GM04504 (cell line): ENCODE data around the gene TMEM131.

ENCODE experiments used
- DNase-seq: peaks from one replicate; pipeline ENCODE4 v3.0.0-alpha.2; 2012; ENCODE audit warnings: low read depth

The TMEM131 gene

GRCh38 chr2:97738179-97739019 lies 257.3 kb downstream of the TMEM131 start:
- DNase-seq: no peak

GRCh38 chr2:97737421-97738178 lies 258.1 kb downstream of the TMEM131 start:
- DNase-seq: no peak

GRCh38 chr2:97736608-97737330 lies 259.0 kb downstream of the TMEM131 start:
- DNase-seq: no peak

GRCh38 chr2:97736185-97736584 lies 259.6 kb downstream of the TMEM131 start:
- no peak for DNase-seq

GRCh38 chr2:97735161-97735561 lies 260.6 kb downstream of the TMEM131 start:
- DNase-seq: no peak

- no peak for DNase-seq
Observed at GRCh38 chr2:97734061-97735051, 261.4 kb downstream of the TMEM131 start.

- no peak for DNase-seq
Observed at GRCh38 chr2:97733341-97734035, 262.3 kb downstream of the TMEM131 start.

GRCh38 chr2:97732436-97733340 lies 263.1 kb downstream of the TMEM131 start:
- DNase-seq: no peak

- no peak for DNase-seq
Observed at GRCh38 chr2:97731274-97732020, 264.3 kb downstream of the TMEM131 start.

- DNase-seq: no peak
Observed at GRCh38 chr2:97730245-97730644, 265.5 kb downstream of the TMEM131 start.

- DNase-seq: no peak
Observed at GRCh38 chr2:97728091-97728731, 267.5 kb downstream of the TMEM131 start.

- no peak for DNase-seq
Observed at GRCh38 chr2:97727296-97727695, 268.5 kb downstream of the TMEM131 start.

GRCh38 chr2:97726261-97727064 lies 269.3 kb downstream of the TMEM131 start:
- DNase-seq: peak; percentile 48

GRCh38 chr2:97724946-97725688 lies 270.6 kb downstream of the TMEM131 start:
- no peak for DNase-seq

GRCh38 chr2:97724501-97724900 lies 271.2 kb downstream of the TMEM131 start:
- DNase-seq: no peak

GRCh38 chr2:97724073-97724410 lies 271.7 kb downstream of the TMEM131 start:
- DNase-seq: no peak
